GM23248 (cell line): ENCODE results near the gene CMPK2.

ENCODE experiments used
- EZH2 ChIP-seq: fragments of 200-600 bp; sonication (generic); IDR thresholded peaks from 2 replicates; pipeline ENCODE4 v1.6.1; 2018; ENCODE audit warnings: antibody characterized with exemption, mild to moderate bottlenecking; ENCODE audit not compliant: insufficient read depth, poor library complexity, severe bottlenecking
- EZH2phosphoT487 ChIP-seq: fragments of 200-600 bp; sonication (generic); IDR thresholded peaks from 2 replicates; pipeline ENCODE4 v1.6.1; 2018; ENCODE audit warnings: antibody characterized with exemption, moderate library complexity, mild to moderate bottlenecking, low read depth; ENCODE audit not compliant: insufficient read depth

GRCh38 chr2:6835467-6835866 lies 30.2 kb downstream of the CMPK2 start:
- TF ChIP-seq EZH2: no peak
- no peak for TF ChIP-seq EZH2phosphoT487
